ENCODE data around the gene STARD7.

- TF ChIP-seq ZEB2 (tag by site-specific recombination; IDR thresholded peaks at IDR 0.05) (no peak), YY1 (tag by site-specific recombination; IDR thresholded peaks at IDR 0.05) (no peak), ATF2 (tag by site-specific recombination; IDR thresholded peaks at IDR 0.05; ENCODE audit: low read depth) (no peak), HOXC10 (CRISPR knock-in tag; IDR thresholded peaks at IDR 0.05) (no peak), ZNF677 (tag by site-specific recombination; IDR thresholded peaks at IDR 0.05) (no peak), ZBTB7A (tag by site-specific recombination; IDR thresholded peaks at IDR 0.05; ENCODE audit: low read depth) (no peak), MZF1 (tag by site-specific recombination; IDR thresholded peaks at IDR 0.05; ENCODE audit: borderline replicate concordance) (no peak), HOXD13 (CRISPR knock-in tag; IDR thresholded peaks at IDR 0.05; ENCODE audit: borderline replicate concordance) (no peak), ZNF24 (tag by site-specific recombination; IDR thresholded peaks at IDR 0.05) (no peak), SP2 (tag by site-specific recombination; IDR thresholded peaks at IDR 0.05) (no peak)
- TF ChIP-seq, protein P1, sequence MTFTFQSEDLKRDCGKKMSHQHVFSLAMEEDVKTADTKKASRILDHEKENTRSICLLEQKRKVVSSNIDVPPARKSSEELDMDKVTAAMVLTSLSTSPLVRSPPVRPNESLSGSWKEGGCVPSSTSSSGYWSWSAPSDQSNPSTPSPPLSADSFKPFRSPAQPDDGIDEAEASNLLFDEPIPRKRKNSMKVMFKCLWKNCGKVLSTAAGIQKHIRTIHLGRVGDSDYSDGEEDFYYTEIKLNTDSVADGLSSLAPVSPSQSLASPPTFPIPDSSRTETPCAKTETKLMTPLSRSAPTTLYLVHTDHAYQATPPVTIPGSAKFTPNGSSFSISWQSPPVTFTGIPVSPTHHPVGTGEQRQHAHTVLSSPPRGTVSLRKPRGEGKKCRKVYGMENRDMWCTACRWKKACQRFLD (tag by site-specific recombination; IDR thresholded peaks at IDR 0.05): no peak
- TF ChIP-seq, protein P2, sequence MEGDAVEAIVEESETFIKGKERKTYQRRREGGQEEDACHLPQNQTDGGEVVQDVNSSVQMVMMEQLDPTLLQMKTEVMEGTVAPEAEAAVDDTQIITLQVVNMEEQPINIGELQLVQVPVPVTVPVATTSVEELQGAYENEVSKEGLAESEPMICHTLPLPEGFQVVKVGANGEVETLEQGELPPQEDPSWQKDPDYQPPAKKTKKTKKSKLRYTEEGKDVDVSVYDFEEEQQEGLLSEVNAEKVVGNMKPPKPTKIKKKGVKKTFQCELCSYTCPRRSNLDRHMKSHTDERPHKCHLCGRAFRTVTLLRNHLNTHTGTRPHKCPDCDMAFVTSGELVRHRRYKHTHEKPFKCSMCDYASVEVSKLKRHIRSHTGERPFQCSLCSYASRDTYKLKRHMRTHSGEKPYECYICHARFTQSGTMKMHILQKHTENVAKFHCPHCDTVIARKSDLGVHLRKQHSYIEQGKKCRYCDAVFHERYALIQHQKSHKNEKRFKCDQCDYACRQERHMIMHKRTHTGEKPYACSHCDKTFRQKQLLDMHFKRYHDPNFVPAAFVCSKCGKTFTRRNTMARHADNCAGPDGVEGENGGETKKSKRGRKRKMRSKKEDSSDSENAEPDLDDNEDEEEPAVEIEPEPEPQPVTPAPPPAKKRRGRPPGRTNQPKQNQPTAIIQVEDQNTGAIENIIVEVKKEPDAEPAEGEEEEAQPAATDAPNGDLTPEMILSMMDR (tag by site-specific recombination; IDR thresholded peaks at IDR 0.05): no peak
- TF ChIP-seq, protein P3, sequence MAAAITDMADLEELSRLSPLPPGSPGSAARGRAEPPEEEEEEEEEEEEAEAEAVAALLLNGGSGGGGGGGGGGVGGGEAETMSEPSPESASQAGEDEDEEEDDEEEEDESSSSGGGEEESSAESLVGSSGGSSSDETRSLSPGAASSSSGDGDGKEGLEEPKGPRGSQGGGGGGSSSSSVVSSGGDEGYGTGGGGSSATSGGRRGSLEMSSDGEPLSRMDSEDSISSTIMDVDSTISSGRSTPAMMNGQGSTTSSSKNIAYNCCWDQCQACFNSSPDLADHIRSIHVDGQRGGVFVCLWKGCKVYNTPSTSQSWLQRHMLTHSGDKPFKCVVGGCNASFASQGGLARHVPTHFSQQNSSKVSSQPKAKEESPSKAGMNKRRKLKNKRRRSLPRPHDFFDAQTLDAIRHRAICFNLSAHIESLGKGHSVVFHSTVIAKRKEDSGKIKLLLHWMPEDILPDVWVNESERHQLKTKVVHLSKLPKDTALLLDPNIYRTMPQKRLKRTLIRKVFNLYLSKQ (tag by site-specific recombination; IDR thresholded peaks at IDR 0.05; ENCODE audit: borderline replicate concordance): no peak
Observed at GRCh38 chr2:96184188-96184587, 24.4 kb downstream of the STARD7 start.

Data from HEK293 (cell line).